Measurements from ENCODE around the gene CNOT2.

CNOT2 gene

GRCh38 chr12:70242695-70243509, at the start of gene CNOT2:
Gene CNOT2, plus strand, starts transcription at chr12:70243433. Its CDS starts 34,794 bp downstream, at chr12:70278227.
- DNase-seq (ENCODE audit: low spot score), result peak; percentile 89
- in situ Hi-C loops (cut with MboI; ENCODE audit: low sequenced_read_pairs, unreplicated experiment), result no loop called here
- TF ChIP-seq CTCF (IDR thresholded peaks at IDR 0.05; ENCODE audit: borderline replicate concordance, control extremely low read depth, extremely low read depth, insufficient read depth, missing control alignments), result no peak

GRCh38 chr12:70194076-70194475, 49.2 kb upstream of the CNOT2 start:
- in situ Hi-C loops (cut with MboI; ENCODE audit: low sequenced_read_pairs, unreplicated experiment), result no loop called here
- DNase-seq (ENCODE audit: low spot score), result no peak
- TF ChIP-seq CTCF (IDR thresholded peaks at IDR 0.05; ENCODE audit: borderline replicate concordance, control extremely low read depth, extremely low read depth, insufficient read depth, missing control alignments), result no peak

- in situ Hi-C loops (cut with MboI; ENCODE audit: low sequenced_read_pairs, unreplicated experiment), result no loop called here
- TF ChIP-seq CTCF (IDR thresholded peaks at IDR 0.05; ENCODE audit: borderline replicate concordance, control extremely low read depth, extremely low read depth, insufficient read depth, missing control alignments), result no peak
- DNase-seq (ENCODE audit: low spot score), result no peak
Observed at GRCh38 chr12:70196811-70197281, 46.4 kb upstream of the CNOT2 start.

GRCh38 chr12:70197345-70197744, 45.9 kb upstream of the CNOT2 start:
- no peak for DNase-seq (ENCODE audit: low spot score)
- in situ Hi-C loops (cut with MboI; ENCODE audit: low sequenced_read_pairs, unreplicated experiment), result no loop called here
- no peak for TF ChIP-seq CTCF (IDR thresholded peaks at IDR 0.05; ENCODE audit: borderline replicate concordance, control extremely low read depth, extremely low read depth, insufficient read depth, missing control alignments)

- in situ Hi-C loops (cut with MboI; ENCODE audit: low sequenced_read_pairs, unreplicated experiment), result no loop called here
- DNase-seq (ENCODE audit: low spot score), result no peak
Observed at GRCh38 chr12:70213707-70214106, 29.5 kb upstream of the CNOT2 start.

GRCh38 chr12:70214972-70215617, 28.1 kb upstream of the CNOT2 start:
- TF ChIP-seq CTCF (IDR thresholded peaks at IDR 0.05; ENCODE audit: borderline replicate concordance, control extremely low read depth, extremely low read depth, insufficient read depth, missing control alignments), result no peak
- no peak for DNase-seq (ENCODE audit: low spot score)
- in situ Hi-C loops (cut with MboI; ENCODE audit: low sequenced_read_pairs, unreplicated experiment), result no loop called here

More at GRCh38 chr12:70213707-70214106, 29.5 kb upstream of the CNOT2 start:
- no peak for TF ChIP-seq CTCF (IDR thresholded peaks at IDR 0.05; ENCODE audit: borderline replicate concordance, control extremely low read depth, extremely low read depth, insufficient read depth, missing control alignments)
